HUES48 (cell line): Measurements from ENCODE around the gene RNF157.
"Not testable (repeated sequence)": the region's sequence is repeated elsewhere in the genome, so short reads cannot be mapped to it uniquely, and the experiment has no call there.

Source experiments
- H3K27ac ChIP-seq: one replicate; pipeline ENCODE4 v1.7.0; 2013; ENCODE audit warnings: low read depth, low read length, inconsistent platforms
- H3K27me3 ChIP-seq: 2 replicates; pipeline ENCODE4 v1.6.1; 2013; ENCODE audit warnings: mild to moderate bottlenecking, low read length; ENCODE audit not compliant: control insufficient read depth, insufficient read depth
- H3K36me3 ChIP-seq: 2 replicates; pipeline ENCODE4 v1.6.1; 2013; ENCODE audit warnings: low read length; ENCODE audit not compliant: control insufficient read depth, insufficient read depth
- H3K4me1 ChIP-seq: 2 replicates; pipeline ENCODE4 v1.6.1; 2013; ENCODE audit warnings: mild to moderate bottlenecking, low read length; ENCODE audit not compliant: control insufficient read depth, insufficient read depth
- H3K4me3 ChIP-seq: 2 replicates; pipeline ENCODE4 v1.5.1; 2013; ENCODE audit warnings: mild to moderate bottlenecking, low read depth, low read length
- H3K9ac ChIP-seq: 2 replicates; pipeline ENCODE4 v1.6.1; 2013; ENCODE audit warnings: mild to moderate bottlenecking, low read depth, low read length, moderate library complexity
- H3K9me3 ChIP-seq: 2 replicates; pipeline ENCODE4 v1.6.1; 2013; ENCODE audit warnings: low read length; ENCODE audit not compliant: control insufficient read depth, insufficient read depth

Gene RNF157

GRCh38 chr17:76250141-76250540, 9.8 kb upstream of the RNF157 start:
- Histone ChIP-seq H3K9ac (no peak overlapping the region), H3K4me1 (no peaks in the 10 kb centered on the region), H3K27ac (no peak overlapping the region), H3K4me3 (no peak overlapping the region), H3K27me3 (no peaks in the 10 kb centered on the region), H3K36me3 (no peaks in the 10 kb centered on the region), H3K9me3 (no peaks in the 10 kb centered on the region)

- Histone ChIP-seq H3K9ac (no peak overlapping the region), H3K27ac (no peak overlapping the region), H3K4me1 (no peaks in the 10 kb centered on the region), H3K4me3 (no peak overlapping the region), H3K27me3 (peaks cover 5% of the 10 kb centered on the region), H3K9me3 (no peaks in the 10 kb centered on the region), H3K36me3 (no peaks in the 10 kb centered on the region)
These were observed 7.9 kb upstream of the RNF157 start for GRCh38 chr17:76248013-76248782.

- Histone ChIP-seq H3K27ac (no peak overlapping the region), H3K4me1 (no peaks in the 10 kb centered on the region), H3K9ac (no peak overlapping the region), H3K4me3 (no peak overlapping the region), H3K27me3 (peaks cover 14% of the 10 kb centered on the region), H3K9me3 (no peaks in the 10 kb centered on the region), H3K36me3 (no peaks in the 10 kb centered on the region)
These were observed 7.0 kb upstream of the RNF157 start for GRCh38 chr17:76247304-76247703.

- H3K27me3 ChIP-seq: peaks cover 23% of the 10 kb centered on the region
- H3K4me3 ChIP-seq: no peak overlapping the region
- no peaks in the 10 kb centered on the region for H3K9me3 ChIP-seq
- no peaks in the 10 kb centered on the region for H3K36me3 ChIP-seq
- no peak overlapping the region for H3K27ac ChIP-seq
- H3K4me1 ChIP-seq: no peaks in the 10 kb centered on the region
- H3K9ac ChIP-seq: no peak overlapping the region
These were observed 6.1 kb upstream of the RNF157 start for GRCh38 chr17:76246080-76247066.

GRCh38 chr17:76244721-76245120, 4.4 kb upstream of the RNF157 start:
- H3K4me1 ChIP-seq, H3K27ac ChIP-seq, H3K9me3 ChIP-seq, H3K4me3 ChIP-seq, H3K9ac ChIP-seq, H3K36me3 ChIP-seq: not testable (repeated sequence)
- peaks cover 35% of the 10 kb centered on the region for H3K27me3 ChIP-seq

- Histone ChIP-seq H3K9me3 (no peaks in the 10 kb centered on the region), H3K36me3 (no peaks in the 10 kb centered on the region), H3K4me3 (no peak overlapping the region), H3K4me1 (no peaks in the 10 kb centered on the region), H3K27ac (no peak overlapping the region), H3K9ac (no peak overlapping the region), H3K27me3 (peaks cover 41% of the 10 kb centered on the region)
These were observed 3.8 kb upstream of the RNF157 start for GRCh38 chr17:76243826-76244679.

GRCh38 chr17:76241691-76242255, 1.5 kb upstream of the RNF157 start:
- Histone ChIP-seq H3K4me3 (no peak overlapping the region), H3K27ac (no peak overlapping the region), H3K9me3 (no peaks in the 10 kb centered on the region), H3K27me3 (peaks cover 57% of the 10 kb centered on the region), H3K9ac (no peak overlapping the region), H3K4me1 (no peaks in the 10 kb centered on the region), H3K36me3 (no peaks in the 10 kb centered on the region)

- Histone ChIP-seq H3K4me3 (peak overlapping the region; percentile 69), H3K9me3 (no peaks in the 10 kb centered on the region), H3K27me3 (peaks cover 57% of the 10 kb centered on the region), H3K4me1 (no peaks in the 10 kb centered on the region), H3K9ac (peak overlapping the region; percentile 60), H3K36me3 (no peaks in the 10 kb centered on the region), H3K27ac (no peak overlapping the region)
These were observed 878 bp upstream of the RNF157 start for GRCh38 chr17:76241204-76241538.

- Histone ChIP-seq H3K4me3 (peak overlapping the region; percentile 59), H3K9ac (no peak overlapping the region; the same call in 1 of the 2 replicates), H3K36me3 (no peaks in the 10 kb centered on the region), H3K9me3 (no peaks in the 10 kb centered on the region), H3K27ac (no peak overlapping the region), H3K4me1 (no peaks in the 10 kb centered on the region), H3K27me3 (peaks cover 57% of the 10 kb centered on the region)
These were observed 587 bp downstream of the RNF157 start for GRCh38 chr17:76239538-76240274.
